WTC11 (cell line): ENCODE results near the gene CHRM1. TPM values are rescaled to one million over a fixed set of nuclear protein-coding genes. Genes with fewer than 3 reads are reported as not detected.
A peak's percentile ranks its signal among the peaks of the same experiment; 100 is the strongest.

Experiments
- ATAC-seq: fragments of 200-7000 bp; cut with Tn5 transposase; 2 replicates; pipeline ENCODE4 v1.10.0; 2021; ENCODE audit warnings: mild to moderate bottlenecking, moderate library complexity
- CTCF ChIA-PET: fragments of 300-600 bp; sonication (Branson Sonifier 250); formaldehyde crosslinking; loops from one replicate; lab custom pipeline; 2021; ENCODE audit warnings: antibody characterized with exemption; lab: Charles Lee
- POLR2A ChIA-PET: fragments of 350-600 bp; sonication (Branson Sonifier 250); formaldehyde crosslinking; loops from one replicate; lab custom pipeline; 2021; ENCODE audit warnings: antibody characterized with exemption; lab: Charles Lee
- DNase-seq: peaks from one replicate; pipeline ENCODE4 v3.0.0; 2021; ENCODE audit warnings: low spot score
- H3K27ac Mint-ChIP-seq: 2 replicates; pipeline ENCODE4 v1.8.0; 2021; ENCODE audit warnings: mixed read lengths
- H3K27me3 Mint-ChIP-seq: 2 replicates; pipeline ENCODE4 v1.8.0; 2021; ENCODE audit warnings: low read depth, mild to moderate bottlenecking, moderate library complexity, mixed read lengths
- H3K36me3 Mint-ChIP-seq: 2 replicates; pipeline ENCODE4 v1.8.0; 2021; ENCODE audit warnings: mixed read lengths
- H3K4me1 Mint-ChIP-seq: 2 replicates; pipeline ENCODE4 v1.8.0; 2022; ENCODE audit warnings: mixed read lengths
- H3K4me3 Mint-ChIP-seq: 2 replicates; pipeline ENCODE4 v1.8.0; 2021; ENCODE audit warnings: mild to moderate bottlenecking, moderate library complexity, mixed read lengths
- H3K9me3 Mint-ChIP-seq: 2 replicates; pipeline ENCODE4 v1.8.0; 2021; ENCODE audit warnings: mixed read lengths
- ATF2 ChIP-seq: sonication (generic); formaldehyde crosslinking; IDR thresholded peaks from 2 replicates; pipeline ENCODE4 v1.8.1; 2022; ENCODE audit warnings: low read depth, missing genetic modification reagents, borderline replicate concordance
- CTCF ChIP-seq: fragments of 200-600 bp; IDR thresholded peaks from 2 replicates; pipeline ENCODE4 v1.8.0; 2022; ENCODE audit warnings: antibody characterized with exemption
- E2F4 ChIP-seq: sonication (generic); formaldehyde crosslinking; IDR thresholded peaks from 2 replicates; pipeline ENCODE4 v1.8.1; 2022; ENCODE audit warnings: low read depth, mild to moderate bottlenecking, moderate library complexity, missing genetic modification reagents, borderline replicate concordance
- ERG ChIP-seq: fragments of 250-450 bp; sonication (Bioruptor Pico); IDR thresholded peaks from 2 replicates; pipeline ENCODE4 v1.8.0; 2021; ENCODE audit warnings: mild to moderate bottlenecking
- FOXK1 ChIP-seq: sonication (generic); formaldehyde crosslinking; IDR thresholded peaks from 2 replicates; pipeline ENCODE4 v1.8.0; 2022; ENCODE audit warnings: mild to moderate bottlenecking, moderate library complexity, missing genetic modification reagents
- JUN ChIP-seq: sonication (generic); formaldehyde crosslinking; IDR thresholded peaks from 2 replicates; pipeline ENCODE4 v1.8.0; 2023; ENCODE audit warnings: mild to moderate bottlenecking, missing genetic modification reagents
- KAT7 ChIP-seq: sonication (generic); formaldehyde crosslinking; IDR thresholded peaks from 2 replicates; pipeline ENCODE4 v1.8.1; 2023; ENCODE audit warnings: missing genetic modification reagents, mild to moderate bottlenecking, borderline replicate concordance
- MAX ChIP-seq: sonication (generic); formaldehyde crosslinking; IDR thresholded peaks from 2 replicates; pipeline ENCODE4 v1.8.0; 2022; ENCODE audit warnings: mild to moderate bottlenecking, missing genetic modification reagents
- MLX ChIP-seq: sonication (generic); formaldehyde crosslinking; IDR thresholded peaks from 2 replicates; pipeline ENCODE4 v1.8.1; 2023; ENCODE audit warnings: mild to moderate bottlenecking, missing genetic modification reagents, moderate library complexity
- NFATC4 ChIP-seq: fragments of 250-450 bp; sonication (Bioruptor Pico); IDR thresholded peaks from 2 replicates; pipeline ENCODE4 v1.9.0; 2021; ENCODE audit warnings: mild to moderate bottlenecking
- NR1H2 ChIP-seq: sonication (generic); formaldehyde crosslinking; IDR thresholded peaks from 2 replicates; pipeline ENCODE4 v1.9.0; 2021; ENCODE audit warnings: mild to moderate bottlenecking, moderate library complexity, missing genetic modification reagents
- NR2C2 ChIP-seq: sonication (generic); formaldehyde crosslinking; IDR thresholded peaks from 2 replicates; pipeline ENCODE4 v1.8.0; 2022; ENCODE audit warnings: mild to moderate bottlenecking, missing genetic modification reagents
- PRRX2 ChIP-seq: fragments of 250-450 bp; sonication (Bioruptor Pico); IDR thresholded peaks from 2 replicates; pipeline ENCODE4 v1.8.0; 2021; ENCODE audit warnings: mild to moderate bottlenecking
- SOX15 ChIP-seq: fragments of 250-450 bp; sonication (Bioruptor Pico); IDR thresholded peaks from 2 replicates; pipeline ENCODE4 v1.9.0; 2021; ENCODE audit warnings: mild to moderate bottlenecking
- TCF7 ChIP-seq: sonication (generic); formaldehyde crosslinking; IDR thresholded peaks from 2 replicates; pipeline ENCODE4 v1.8.0; 2022; ENCODE audit warnings: mild to moderate bottlenecking, low read depth, missing genetic modification reagents, moderate library complexity
- TEAD4 ChIP-seq: sonication (generic); formaldehyde crosslinking; IDR thresholded peaks from 2 replicates; pipeline ENCODE4 v1.8.0; 2022; ENCODE audit warnings: mild to moderate bottlenecking, missing genetic modification reagents
- ZBTB21 ChIP-seq: sonication (generic); formaldehyde crosslinking; IDR thresholded peaks from 2 replicates; pipeline ENCODE4 v1.8.1; 2023; ENCODE audit warnings: mild to moderate bottlenecking, missing genetic modification reagents, borderline replicate concordance
- ZBTB43 ChIP-seq: sonication (generic); formaldehyde crosslinking; IDR thresholded peaks from 2 replicates; pipeline ENCODE4 v1.8.1; 2023; ENCODE audit warnings: mild to moderate bottlenecking, missing genetic modification reagents
- ZNF317 ChIP-seq: sonication (generic); formaldehyde crosslinking; IDR thresholded peaks from 2 replicates; pipeline ENCODE4 v1.8.1; 2023; ENCODE audit warnings: low read depth, mild to moderate bottlenecking, moderate library complexity, missing genetic modification reagents, borderline replicate concordance
- ZNF416 ChIP-seq: fragments of 250-450 bp; sonication (Bioruptor Pico); IDR thresholded peaks from 2 replicates; pipeline ENCODE4 v1.9.0; 2021; ENCODE audit warnings: mild to moderate bottlenecking, inconsistent platforms
- ZNF671 ChIP-seq: fragments of 250-450 bp; sonication (Bioruptor Pico); IDR thresholded peaks from 2 replicates; pipeline ENCODE4 v1.8.0; 2021; ENCODE audit warnings: mild to moderate bottlenecking
- total RNA-seq: library from RNA; stranded (reverse); gene quantifications from 3 replicates; pipeline ENCODE4 v1.2.3, GENCODE V29; 2021

CHRM1 gene
- total RNA-seq, 1 experiment from 2014 or later = not detected

- ChIA-PET CTCF (interaction anchor here (1.1 to 11.0 kb wide), 6 partner anchors 13 to 125 kb away, joined by 3 to 535 read pairs (median 140); partner anchors contain the start of gene CHRM1), POLR2A (interaction anchor here (0.8 kb wide), 1 partner anchor 69 kb away, joined by 3 read pairs; no protein-coding TSS in a partner anchor)
- peaks cover 27% of the 10 kb centered on the region for H3K4me1 Mint-ChIP-seq
- TF ChIP-seq JUN (CRISPR knock-in tag) (no peak), NR2C2 (CRISPR knock-in tag) (no peak), TCF7 (CRISPR knock-in tag) (no peak), NR1H2 (no peak), MLX (CRISPR knock-in tag) (no peak), ZNF416 (CRISPR knock-in tag) (no peak), PRRX2 (CRISPR knock-in tag) (no peak), TEAD4 (CRISPR knock-in tag) (no peak), ZNF317 (no peak), MAX (no peak; the same call in 1 of the 2 replicates), ZNF671 (CRISPR knock-in tag) (no peak), KAT7 (CRISPR knock-in tag) (no peak)
- ATAC-seq (no peak), DNase-seq (no peak)
- peaks cover 8% of the 10 kb centered on the region for H3K9me3 Mint-ChIP-seq
- 0 out of 2 replicates have a peak, but pooled peaks cover 3% of the 10 kb centered on the region for H3K36me3 Mint-ChIP-seq
- H3K4me3 Mint-ChIP-seq = no peak overlapping the region
- no peak overlapping the region for H3K27ac Mint-ChIP-seq
- H3K27me3 Mint-ChIP-seq = peaks cover 13% of the 10 kb centered on the region
These were observed 10.9 kb downstream of the CHRM1 start for GRCh38 chr11:62910141-62910882.

GRCh38 chr11:62909107-62909894, 11.9 kb downstream of the CHRM1 start:
- H3K27ac Mint-ChIP-seq = peak overlapping the region; percentile 84
- ChIA-PET CTCF (interaction anchor here (0.6 to 11.0 kb wide), 22 partner anchors 11 to 155 kb away, joined by 3 to 535 read pairs (median 4); partner anchors contain the start of genes CHRM1, SLC22A8, SLC3A2 and ZBTB3), POLR2A (interaction anchor here (0.6 to 1.0 kb wide), 4 partner anchors 13 to 114 kb away, joined by 3 to 5 read pairs (median 3); no protein-coding TSS in a partner anchor)
- H3K4me3 Mint-ChIP-seq = peak overlapping the region; percentile 46
- 0 out of 2 replicates have a peak, but pooled peaks cover 3% of the 10 kb centered on the region for H3K36me3 Mint-ChIP-seq
- DNase-seq (peak; percentile 91), ATAC-seq (peak; percentile 87)
- H3K27me3 Mint-ChIP-seq = peaks cover 13% of the 10 kb centered on the region
- H3K9me3 Mint-ChIP-seq = peaks cover 8% of the 10 kb centered on the region
- peaks cover 27% of the 10 kb centered on the region for H3K4me1 Mint-ChIP-seq
- no peak for TF ChIP-seq E2F4 (CRISPR knock-in tag)
- 0 out of 2 replicates have a peak, but pooled peaks have one; percentile 69 for TF ChIP-seq FOXK1 (CRISPR knock-in tag)
- TF ChIP-seq ZBTB21 = no peak
- TF ChIP-seq ATF2 (CRISPR knock-in tag) = no peak
- peak; percentile 68 for TF ChIP-seq MAX
- TF ChIP-seq CTCF = peak; percentile 55
- TF ChIP-seq NFATC4 (CRISPR knock-in tag) = no peak
- TF ChIP-seq ZBTB43 (CRISPR knock-in tag) = no peak
- TF ChIP-seq SOX15 (CRISPR knock-in tag) = no peak
- 0 out of 2 replicates have a peak, but pooled peaks have one; percentile 7 for TF ChIP-seq ERG (CRISPR knock-in tag)
